ENCODE data around the gene FAM174A.
A peak's percentile ranks its signal among the peaks of the same experiment; 100 is the strongest.

FAM174A gene

DNA sequence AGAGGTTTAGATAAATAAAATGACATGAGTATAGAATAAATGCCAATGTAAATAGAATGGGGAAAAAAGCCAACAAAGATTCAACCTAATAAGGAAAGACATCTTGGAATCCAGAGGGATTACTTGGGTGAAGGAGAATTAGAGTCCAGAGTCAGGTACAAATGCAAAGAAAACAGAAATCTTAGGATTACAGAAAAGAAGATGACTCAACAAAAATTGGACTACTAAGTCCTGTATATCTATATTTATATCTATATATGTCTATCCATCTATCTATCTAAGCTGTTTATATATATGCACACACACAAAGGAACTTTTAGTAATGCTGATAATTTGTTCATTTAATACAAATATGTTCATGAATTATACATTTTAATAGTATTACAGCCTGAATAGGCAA is 27.6 kb downstream of the FAM174A start:
- no peak overlapping the region for H3K9ac ChIP-seq
- no peaks in the 10 kb centered on the region for H4K20me1 ChIP-seq
- no peaks in the 10 kb centered on the region for H3K27me3 ChIP-seq
- H3K4me1 ChIP-seq: no peaks in the 10 kb centered on the region
- no peak overlapping the region for H3K4me2 ChIP-seq
- TF ChIP-seq Cebpa-rat (IDR thresholded peaks at IDR 0.05): no peak
- H3K4me3 ChIP-seq: no peak overlapping the region
- no peak overlapping the region for H3K27ac ChIP-seq
- H3K9me3 ChIP-seq (replicated peaks in 1 of 11): no peaks in the 10 kb centered on the region
- H3K36me3 ChIP-seq: peaks cover 0 to 49% (median 14%) of the 10 kb centered on the region in 11 experiments; a peak in 13 of 22 replicates

DNA sequence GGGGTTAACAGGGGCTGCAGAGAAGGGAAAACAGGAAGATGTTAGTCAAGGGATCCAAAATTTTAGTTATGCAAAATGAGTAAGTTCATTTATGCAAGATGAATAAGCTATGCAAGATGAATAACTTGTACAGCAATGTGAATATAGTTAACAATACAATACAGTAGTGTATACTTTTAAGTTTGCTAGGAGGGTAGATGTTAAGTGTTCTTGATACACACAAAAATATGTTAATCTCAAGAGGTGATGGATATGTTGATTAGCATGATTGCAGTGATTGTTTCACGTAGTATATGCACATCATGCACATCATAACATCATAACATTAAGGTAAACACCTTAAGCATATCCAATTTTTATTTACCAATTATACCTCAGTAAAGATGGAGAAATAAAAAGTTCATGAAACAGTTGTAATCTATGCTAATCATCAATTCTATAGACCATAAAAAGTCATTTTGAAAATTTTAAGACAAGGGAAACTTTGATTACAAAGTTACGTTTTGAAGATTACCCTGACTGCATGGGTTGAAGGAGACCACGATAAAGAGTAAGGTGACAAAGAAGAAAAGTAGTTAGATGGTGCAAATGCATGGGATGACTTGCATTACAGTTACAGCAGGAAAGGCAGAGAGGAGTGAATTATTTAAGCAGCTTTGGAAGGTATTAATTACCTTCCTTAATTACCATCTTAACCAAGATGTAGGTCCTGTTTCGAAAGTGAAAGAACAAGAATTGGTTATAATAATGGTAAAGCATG is 31.4 kb downstream of the FAM174A start:
- H3K4me2 ChIP-seq: no peak overlapping the region
- no peak overlapping the region for H3K4me3 ChIP-seq
- H3K36me3 ChIP-seq: peaks cover 0 to 45% (median 14%) of the 10 kb centered on the region in 11 experiments; a peak in 13 of 22 replicates
- no peaks in the 10 kb centered on the region for H3K9me3 ChIP-seq (replicated peaks in 1 of 11)
- no peak overlapping the region for H3K27ac ChIP-seq
- H3K4me1 ChIP-seq: no peaks in the 10 kb centered on the region
- TF ChIP-seq Cebpa-rat (IDR thresholded peaks at IDR 0.05): no peak
- no peaks in the 10 kb centered on the region for H3K27me3 ChIP-seq
- H4K20me1 ChIP-seq: no peaks in the 10 kb centered on the region
- no peak overlapping the region for H3K9ac ChIP-seq

DNA sequence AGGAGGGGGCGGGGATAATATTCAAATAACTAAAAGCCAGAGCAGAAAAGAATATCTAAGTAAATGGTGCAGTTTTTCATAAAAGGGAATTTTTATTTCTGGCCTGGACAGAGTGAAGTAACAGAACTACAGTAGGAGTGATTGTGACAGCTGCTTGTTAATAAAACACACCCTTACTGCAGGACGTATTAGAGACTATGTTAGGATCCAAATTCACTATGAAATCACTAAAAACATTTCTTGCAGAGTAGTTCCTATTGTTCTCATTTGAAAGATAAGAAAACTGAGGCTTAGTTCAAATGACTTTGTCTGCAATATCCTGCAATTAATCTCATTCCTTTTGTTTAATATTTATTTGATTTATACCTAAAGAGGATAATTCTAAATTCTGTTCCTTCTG is 39.5 kb downstream of the FAM174A start:
- Histone ChIP-seq H3K27ac (no peak overlapping the region), H3K4me3 (no peak overlapping the region), H3K36me3 (peaks cover 0 to 15% (median 0%) of the 10 kb centered on the region in 11 experiments; a peak in 5 of 22 replicates), H3K9ac (no peak overlapping the region), H3K9me3 (replicated peaks in 1 of 11) (peaks cover 0 to 6% (median 0%) of the 10 kb centered on the region in 11 experiments; a peak in 3 of 22 replicates), H3K4me1 (peaks cover 0 to 6% (median 0%) of the 10 kb centered on the region in 10 experiments; a peak in 2 of 20 replicates), H3K27me3 (no peaks in the 10 kb centered on the region), H4K20me1 (no peaks in the 10 kb centered on the region), H3K4me2 (no peak overlapping the region)
- TF ChIP-seq Cebpa-rat (IDR thresholded peaks at IDR 0.05): no peak

DNA sequence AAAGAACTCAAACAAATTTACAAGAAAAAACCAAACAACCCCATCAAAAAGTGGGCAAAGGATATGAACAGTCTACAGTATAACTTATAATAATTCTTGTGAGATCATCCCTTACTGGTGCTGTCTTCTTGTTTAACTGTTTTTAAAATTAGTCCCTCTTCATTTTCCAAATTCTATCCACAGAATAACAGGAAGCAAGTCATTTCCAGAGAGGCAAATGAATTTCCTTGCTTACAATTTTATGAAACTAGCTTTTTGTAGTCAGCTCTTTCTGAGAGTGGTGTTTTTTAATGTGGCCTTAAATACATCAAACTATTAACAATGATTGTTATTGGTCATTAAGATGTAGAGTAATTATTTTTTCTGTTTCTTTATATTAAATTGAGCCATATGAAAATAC is 40.6 kb downstream of the FAM174A start:
- Histone ChIP-seq H3K27ac (0 out of 22 replicates have a peak overlapping the region, but pooled peaks of 1 of the 11 experiments have one; percentile 10), H3K36me3 (peaks cover 0 to 25% (median 0%) of the 10 kb centered on the region in 11 experiments; a peak in 8 of 22 replicates), H3K9ac (no peak overlapping the region), H3K9me3 (replicated peaks in 1 of 11) (peaks cover 0 to 6% (median 0%) of the 10 kb centered on the region in 11 experiments; a peak in 3 of 22 replicates), H3K4me2 (no peak overlapping the region), H3K4me1 (peaks cover 0 to 6% (median 0%) of the 10 kb centered on the region in 10 experiments; a peak in 2 of 20 replicates), H4K20me1 (no peaks in the 10 kb centered on the region), H3K27me3 (no peaks in the 10 kb centered on the region), H3K4me3 (no peak overlapping the region)
- TF ChIP-seq Cebpa-rat (IDR thresholded peaks at IDR 0.05): no peak

DNA sequence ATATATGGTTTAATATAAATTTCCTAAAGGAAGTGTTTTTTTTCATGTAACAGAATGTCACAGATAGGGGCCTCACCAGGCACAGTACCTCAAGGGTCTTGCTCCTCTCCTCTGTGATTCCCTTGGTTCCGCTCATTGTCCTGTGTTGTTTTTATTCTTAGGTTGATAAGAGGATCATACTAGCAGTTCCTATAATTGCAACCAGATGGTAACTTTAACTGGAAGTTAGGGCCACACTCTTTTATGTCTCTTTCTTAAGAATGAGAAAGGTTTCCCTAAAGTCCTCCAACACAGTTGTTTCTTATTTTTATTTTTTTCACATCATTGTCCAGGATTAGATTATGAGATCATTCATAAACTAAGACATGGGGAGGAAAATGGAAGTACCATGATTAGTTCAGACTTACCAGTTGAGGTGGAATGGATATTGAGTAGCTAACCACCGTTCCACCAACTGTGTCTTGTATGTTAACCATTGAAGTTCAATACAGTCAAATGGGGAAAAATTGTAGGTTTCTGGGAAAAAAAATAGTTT is 41.1 kb downstream of the FAM174A start:
- Histone ChIP-seq H3K27ac (0 out of 22 replicates have a peak overlapping the region, but pooled peaks of 1 of the 11 experiments have one; percentile 10), H4K20me1 (no peaks in the 10 kb centered on the region), H3K27me3 (no peaks in the 10 kb centered on the region), H3K9ac (no peak overlapping the region), H3K9me3 (replicated peaks in 1 of 11) (peaks cover 0 to 6% (median 0%) of the 10 kb centered on the region in 11 experiments; a peak in 3 of 22 replicates), H3K4me1 (peaks cover 0 to 6% (median 0%) of the 10 kb centered on the region in 10 experiments; a peak in 2 of 20 replicates), H3K4me2 (no peak overlapping the region), H3K36me3 (peaks cover 0 to 30% (median 0%) of the 10 kb centered on the region in 11 experiments; a peak in 9 of 22 replicates), H3K4me3 (no peak overlapping the region)
- no peak for TF ChIP-seq Cebpa-rat (IDR thresholded peaks at IDR 0.05)

DNA sequence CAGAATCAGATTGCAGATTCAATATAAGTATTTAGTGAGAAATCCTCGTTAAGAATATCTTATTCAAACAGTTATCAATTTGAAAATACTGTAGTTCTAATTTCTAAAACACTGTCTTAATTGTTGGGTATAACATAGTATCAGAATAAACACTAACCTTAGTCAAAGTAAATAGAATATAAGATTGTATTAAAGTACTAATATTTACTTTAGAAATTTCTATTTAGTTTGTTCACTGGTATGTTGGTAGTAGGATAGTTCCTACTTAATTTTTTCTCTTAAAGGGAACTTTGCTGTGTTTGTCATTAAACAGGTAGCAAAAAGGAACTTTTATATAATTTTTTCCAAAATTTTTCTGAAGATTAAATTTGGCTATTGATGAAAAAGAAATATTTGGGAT is 42.3 kb downstream of the FAM174A start:
- no peaks in the 10 kb centered on the region for H4K20me1 ChIP-seq
- peaks cover 0 to 6% (median 0%) of the 10 kb centered on the region in 10 experiments; a peak in 2 of 20 replicates for H3K4me1 ChIP-seq
- H3K4me2 ChIP-seq: no peak overlapping the region
- H3K27ac ChIP-seq: no peak overlapping the region
- no peaks in the 10 kb centered on the region for H3K27me3 ChIP-seq
- peaks cover 0 to 32% (median 0%) of the 10 kb centered on the region in 11 experiments; a peak in 9 of 22 replicates for H3K36me3 ChIP-seq
- peaks cover 0 to 6% (median 0%) of the 10 kb centered on the region in 11 experiments; a peak in 3 of 22 replicates for H3K9me3 ChIP-seq (replicated peaks in 1 of 11)
- no peak overlapping the region for H3K9ac ChIP-seq
- no peak for TF ChIP-seq Cebpa-rat (IDR thresholded peaks at IDR 0.05)
- H3K4me3 ChIP-seq: no peak overlapping the region

DNA sequence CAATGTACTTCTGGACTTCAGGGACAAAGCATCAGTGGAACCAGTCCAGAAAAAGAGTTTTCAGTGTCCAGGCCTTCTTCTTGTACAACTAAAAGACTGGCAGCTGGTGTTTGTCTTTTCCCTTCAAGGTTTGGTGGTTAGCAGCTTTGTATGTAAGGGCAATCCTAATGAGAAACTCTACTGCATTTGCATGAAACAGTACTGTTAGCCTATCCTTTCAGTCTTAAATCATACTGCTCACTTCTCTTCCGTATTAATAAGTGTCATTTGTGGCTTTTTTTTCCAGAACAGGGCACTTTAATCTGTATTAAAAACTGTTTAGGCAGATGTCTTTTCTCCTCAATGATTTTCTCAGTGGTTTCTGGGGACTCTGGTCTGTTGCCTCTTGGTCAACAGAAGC is 48.9 kb downstream of the FAM174A start:
- Histone ChIP-seq H4K20me1 (no peaks in the 10 kb centered on the region), H3K4me2 (peak overlapping the region in 6 of 11 experiments; percentile 6 to 41 (median 10); a peak in 8 of 22 replicates), H3K9ac (no peak overlapping the region), H3K4me3 (no peak overlapping the region), H3K27ac (no peak overlapping the region), H3K4me1 (peaks cover 0 to 12% (median 3%) of the 10 kb centered on the region in 10 experiments; a peak in 6 of 20 replicates), H3K9me3 (replicated peaks in 1 of 11) (no peaks in the 10 kb centered on the region), H3K36me3 (peaks cover 0 to 30% (median 4%) of the 10 kb centered on the region in 11 experiments; a peak in 7 of 22 replicates), H3K27me3 (no peaks in the 10 kb centered on the region)
- no peak for TF ChIP-seq Cebpa-rat (IDR thresholded peaks at IDR 0.05)

DNA sequence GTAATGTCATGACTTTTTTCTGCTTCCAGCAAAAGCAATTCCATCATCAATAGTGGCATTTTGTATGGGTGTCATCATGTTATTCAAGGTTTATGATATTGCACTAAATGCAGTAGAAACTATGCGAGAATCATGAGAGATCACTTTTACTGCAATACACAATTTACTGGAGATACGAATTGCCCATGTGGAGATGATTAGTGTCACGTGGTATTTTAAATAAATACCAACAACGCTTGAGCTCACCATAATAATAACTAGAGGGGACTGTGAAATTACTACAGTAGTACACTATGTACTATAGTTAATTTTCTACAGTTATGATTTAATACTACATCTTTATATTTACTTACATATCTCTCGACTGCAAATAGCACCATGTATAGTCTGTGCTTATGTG is 49.7 kb downstream of the FAM174A start:
- no peaks in the 10 kb centered on the region for H3K27me3 ChIP-seq
- H3K4me1 ChIP-seq: peaks cover 0 to 12% (median 3%) of the 10 kb centered on the region in 10 experiments; a peak in 6 of 20 replicates
- no peak overlapping the region for H3K4me2 ChIP-seq
- H4K20me1 ChIP-seq: no peaks in the 10 kb centered on the region
- H3K4me3 ChIP-seq: no peak overlapping the region
- no peak overlapping the region for H3K27ac ChIP-seq
- TF ChIP-seq Cebpa-rat (IDR thresholded peaks at IDR 0.05): no peak
- no peak overlapping the region for H3K9ac ChIP-seq
- peaks cover 0 to 23% (median 4%) of the 10 kb centered on the region in 11 experiments; a peak in 7 of 22 replicates for H3K36me3 ChIP-seq
- no peaks in the 10 kb centered on the region for H3K9me3 ChIP-seq (replicated peaks in 1 of 11)

DNA sequence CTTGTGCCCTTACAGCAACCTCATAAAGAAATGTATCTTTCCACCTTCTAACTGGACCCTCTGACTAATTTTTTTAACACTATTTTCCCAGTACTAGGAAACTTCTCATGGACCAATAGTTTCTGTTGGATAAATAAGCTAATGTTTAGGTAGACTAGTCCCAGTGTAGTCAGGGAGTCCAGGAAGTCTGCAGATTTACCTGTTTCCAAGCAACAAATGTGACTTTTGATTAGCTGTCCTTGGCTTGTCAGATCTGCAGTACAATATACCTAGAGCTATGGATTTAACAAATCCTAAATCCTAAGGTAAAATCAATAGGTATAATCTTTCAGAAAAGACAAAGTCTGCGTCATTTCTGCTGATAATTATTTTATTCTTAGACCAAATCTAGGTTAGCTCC is 55.7 kb downstream of the FAM174A start:
- no peak for TF ChIP-seq Cebpa-rat (IDR thresholded peaks at IDR 0.05)
- H3K4me2 ChIP-seq: no peak overlapping the region
- H3K9ac ChIP-seq: no peak overlapping the region
- H3K9me3 ChIP-seq (replicated peaks in 1 of 11): no peaks in the 10 kb centered on the region
- H4K20me1 ChIP-seq: no peaks in the 10 kb centered on the region
- H3K4me3 ChIP-seq: no peak overlapping the region
- no peaks in the 10 kb centered on the region for H3K27me3 ChIP-seq
- H3K4me1 ChIP-seq: no peaks in the 10 kb centered on the region
- no peak overlapping the region for H3K27ac ChIP-seq
- peaks cover 0 to 9% (median 0%) of the 10 kb centered on the region in 11 experiments; a peak in 4 of 22 replicates for H3K36me3 ChIP-seq
